GM23338 (cell line): ENCODE data around the gene ACSF3.

Experiments used
- EZH2 ChIP-seq: fragments of 200-600 bp; sonication (generic); IDR thresholded peaks from one replicate; pipeline ENCODE4 v1.8.0; 2017; ENCODE audit warnings: antibody characterized with exemption, mild to moderate bottlenecking, low read depth; ENCODE audit not compliant: unreplicated experiment
- POLR2AphosphoS5 ChIP-seq: IDR thresholded peaks from 2 replicates; pipeline ENCODE4 v1.6.1; 2016; ENCODE audit warnings: antibody characterized with exemption, low read depth
- TF ChIP-seq, protein P1 (sequence below), 2 experiments: fragments of 200-600 bp in 1 of 2; sonication (generic) in 1 of 2; conservative IDR thresholded peaks; 2 replicates each; pipeline versions ENCODE4 v1.5.1 to v1.6.1; 2016 to 2017; ENCODE audit warnings: antibody characterized with exemption in 2 of 2, low read depth in 2 of 2, mild to moderate bottlenecking in 2 of 2, moderate library complexity in 1 of 2

DNA sequence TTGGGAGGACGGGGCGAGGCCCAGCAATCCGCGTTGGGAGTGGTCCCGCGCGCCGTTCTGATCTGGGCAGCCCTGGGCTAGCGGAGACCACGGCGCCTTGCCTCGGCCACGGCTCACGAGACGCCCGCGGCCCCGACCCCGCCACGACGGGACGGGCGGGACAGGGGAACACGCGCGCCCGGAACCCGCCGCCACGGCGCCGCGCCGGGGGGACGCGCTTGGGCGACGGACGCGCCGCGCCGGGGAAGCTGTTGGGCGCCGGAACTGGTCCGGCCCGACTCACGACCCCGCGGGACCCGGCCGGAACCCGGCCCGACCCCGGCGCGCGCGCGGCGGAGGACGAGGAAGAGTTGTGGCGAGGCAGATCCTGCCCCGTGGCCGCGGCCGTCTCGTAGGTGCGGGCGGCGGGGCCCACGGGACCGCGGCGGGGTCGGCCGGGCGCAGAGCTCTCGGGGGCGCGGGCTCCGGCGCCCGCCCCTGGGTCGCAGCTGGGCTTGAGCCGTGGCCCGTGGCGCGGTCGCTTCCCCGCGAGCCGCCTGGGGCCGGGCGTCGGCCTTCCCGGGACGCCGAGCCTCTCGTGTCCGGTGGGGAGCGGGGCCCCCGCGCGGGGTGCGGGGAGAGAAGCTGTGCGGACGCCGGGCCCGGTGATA lies at the start of gene ACSF3:
- peak; percentile 53; the same call in 1 of the 2 replicates for TF ChIP-seq POLR2AphosphoS5
- TF ChIP-seq, protein P1, sequence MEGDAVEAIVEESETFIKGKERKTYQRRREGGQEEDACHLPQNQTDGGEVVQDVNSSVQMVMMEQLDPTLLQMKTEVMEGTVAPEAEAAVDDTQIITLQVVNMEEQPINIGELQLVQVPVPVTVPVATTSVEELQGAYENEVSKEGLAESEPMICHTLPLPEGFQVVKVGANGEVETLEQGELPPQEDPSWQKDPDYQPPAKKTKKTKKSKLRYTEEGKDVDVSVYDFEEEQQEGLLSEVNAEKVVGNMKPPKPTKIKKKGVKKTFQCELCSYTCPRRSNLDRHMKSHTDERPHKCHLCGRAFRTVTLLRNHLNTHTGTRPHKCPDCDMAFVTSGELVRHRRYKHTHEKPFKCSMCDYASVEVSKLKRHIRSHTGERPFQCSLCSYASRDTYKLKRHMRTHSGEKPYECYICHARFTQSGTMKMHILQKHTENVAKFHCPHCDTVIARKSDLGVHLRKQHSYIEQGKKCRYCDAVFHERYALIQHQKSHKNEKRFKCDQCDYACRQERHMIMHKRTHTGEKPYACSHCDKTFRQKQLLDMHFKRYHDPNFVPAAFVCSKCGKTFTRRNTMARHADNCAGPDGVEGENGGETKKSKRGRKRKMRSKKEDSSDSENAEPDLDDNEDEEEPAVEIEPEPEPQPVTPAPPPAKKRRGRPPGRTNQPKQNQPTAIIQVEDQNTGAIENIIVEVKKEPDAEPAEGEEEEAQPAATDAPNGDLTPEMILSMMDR (conservative IDR thresholded peaks at IDR 0.05; ENCODE audit: low read depth in 2 of 2), result no peak
- TF ChIP-seq EZH2, result no peak
